ENCODE measurements around the gene FZD2. TPM values are rescaled to one million over a fixed set of nuclear protein-coding genes. Genes with fewer than 3 reads are reported as not detected.

Gene FZD2
- total RNA-seq, 1 donor from 2014 or later = 108 TPM

Other genes with a start within 250 kb of the FZD2 start
- gene RUNDC3A, start 248.9 kb upstream of the FZD2 start, total RNA-seq = 0.40 to 0.77 TPM (median 0.77 TPM) in 3 replicates
- 78.6 to 95.5 TPM (median 84.1 TPM) in 3 replicates for gene SLC25A39, start 232.7 kb upstream of the FZD2 start, total RNA-seq
- gene GRN, start 212.2 kb upstream of the FZD2 start, total RNA-seq = 340 to 401 TPM (median 342 TPM) in 3 replicates
- 14.8 to 20.6 TPM (median 18.6 TPM) in 3 replicates for gene FAM171A2, start 193.6 kb upstream of the FZD2 start, total RNA-seq
- 1.7 to 2.2 TPM (median 2.0 TPM) in 3 replicates for gene ITGA2B, start 167.8 kb upstream of the FZD2 start, total RNA-seq
- 31.1 to 47.0 TPM (median 35.5 TPM) in 3 replicates for gene GPATCH8, start 54.1 kb upstream of the FZD2 start, total RNA-seq
- gene MEIOC, start 99.0 kb downstream of the FZD2 start, total RNA-seq = 0.31 to 0.32 TPM (median 0.31 TPM) in 3 replicates
- 13.5 to 24.1 TPM (median 15.9 TPM) in 3 replicates for gene CCDC43, start 132.3 kb downstream of the FZD2 start, total RNA-seq
- 4.8 to 7.2 TPM (median 5.5 TPM) in 3 replicates for gene DBF4B, start 151.2 kb downstream of the FZD2 start, total RNA-seq
- 0.44 to 0.49 TPM (median 0.47 TPM) in 3 replicates for gene ADAM11, start 201.5 kb downstream of the FZD2 start, total RNA-seq

All from chondrocyte (in vitro differentiated cells).